EL (cell line): Measurements from ENCODE around the gene DIP2C.
"Not testable (repeated sequence)": the region's sequence is repeated elsewhere in the genome, so short reads cannot be mapped to it uniquely, and the experiment has no call there.

Source experiments
- DNase-seq: peaks from one replicate; pipeline ENCODE4 v3.0.0-alpha.2; 2016

Gene DIP2C

DNA sequence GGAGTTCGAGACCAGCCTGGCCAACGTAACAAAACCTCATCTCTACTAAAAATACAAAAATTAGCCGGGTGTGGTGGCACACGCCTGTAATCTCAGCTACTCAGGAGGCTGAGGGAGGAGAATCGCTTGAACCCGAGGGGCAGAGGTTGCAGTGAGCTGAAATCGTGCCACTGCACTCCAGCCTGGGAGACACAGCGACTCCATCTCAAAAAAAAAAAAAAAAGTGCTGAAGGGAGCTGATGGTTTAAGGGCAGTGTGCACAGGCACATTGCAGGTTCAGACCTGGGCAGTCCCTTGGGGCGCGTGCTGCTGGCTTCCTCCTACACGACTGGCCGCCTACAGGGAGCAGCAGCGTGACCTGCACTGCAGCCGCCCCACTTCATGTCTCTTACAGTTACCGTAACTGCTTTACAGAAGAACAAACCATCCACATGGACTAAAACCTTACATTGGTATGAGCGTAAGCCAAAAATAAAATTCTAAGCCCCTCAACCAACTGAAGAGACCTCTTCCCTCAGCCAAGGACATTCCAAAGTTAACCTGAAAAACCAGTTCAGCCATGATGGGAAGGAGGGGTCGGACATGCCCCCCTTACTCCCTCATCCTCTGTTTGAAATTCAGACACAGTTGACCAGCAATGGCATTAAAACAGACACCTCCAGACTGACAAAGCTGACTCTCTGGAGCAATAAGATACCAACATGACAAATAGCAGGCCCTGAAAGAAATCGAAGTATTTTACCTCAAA lies 292.0 kb downstream of the DIP2C start:
- no peak for DNase-seq

DNA sequence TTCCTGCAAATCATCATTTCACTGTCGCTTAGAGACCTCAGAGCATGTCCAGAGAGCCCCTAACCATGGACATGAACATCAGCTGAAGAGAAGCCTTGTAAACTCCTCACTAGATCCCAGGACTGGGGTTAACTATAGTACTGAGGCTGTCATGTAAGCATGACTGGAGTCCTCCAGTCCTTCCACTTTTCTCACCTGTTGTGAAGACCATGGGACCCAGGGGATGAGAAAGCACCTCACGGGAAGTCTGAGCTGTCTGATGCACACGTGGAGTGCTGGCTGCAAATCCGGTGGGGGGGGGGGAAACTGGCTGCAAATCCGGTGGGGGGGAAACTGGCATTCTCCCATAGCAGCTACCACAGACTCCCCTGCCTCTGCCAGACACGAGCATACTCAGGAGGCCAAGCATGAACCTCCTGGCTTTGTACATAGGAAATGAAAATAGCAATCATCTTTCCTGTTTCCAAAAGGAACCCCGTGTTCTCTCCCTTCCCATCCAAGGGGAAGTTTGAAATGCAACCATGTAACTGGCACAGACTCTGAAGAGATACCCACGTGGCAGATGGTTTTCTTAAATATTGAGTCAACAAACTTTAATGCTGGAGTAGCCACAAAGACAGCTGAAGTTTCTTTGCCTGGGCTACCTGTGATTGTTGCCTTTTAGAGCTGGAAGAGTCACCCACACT lies 292.8 kb downstream of the DIP2C start:
- no peak for DNase-seq

DNA sequence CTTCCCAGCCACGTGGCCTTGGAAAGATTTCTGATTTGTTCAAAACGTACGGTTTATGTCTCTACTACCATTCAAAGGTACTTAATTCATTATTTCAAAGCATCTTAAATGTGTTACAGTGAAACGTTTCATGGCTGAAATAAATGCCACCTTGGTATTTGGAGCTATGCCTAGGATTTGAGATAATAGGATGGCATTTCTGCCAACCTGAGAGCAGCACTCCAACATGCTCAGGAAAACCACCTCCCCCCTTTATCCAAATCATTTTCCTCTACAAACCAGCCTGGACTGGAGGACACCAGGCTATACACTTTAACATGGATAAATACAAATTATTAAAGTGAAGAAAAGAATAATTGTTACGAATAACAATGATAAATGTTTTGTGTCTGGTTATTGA lies 293.4 kb downstream of the DIP2C start:
- no peak for DNase-seq

DNA sequence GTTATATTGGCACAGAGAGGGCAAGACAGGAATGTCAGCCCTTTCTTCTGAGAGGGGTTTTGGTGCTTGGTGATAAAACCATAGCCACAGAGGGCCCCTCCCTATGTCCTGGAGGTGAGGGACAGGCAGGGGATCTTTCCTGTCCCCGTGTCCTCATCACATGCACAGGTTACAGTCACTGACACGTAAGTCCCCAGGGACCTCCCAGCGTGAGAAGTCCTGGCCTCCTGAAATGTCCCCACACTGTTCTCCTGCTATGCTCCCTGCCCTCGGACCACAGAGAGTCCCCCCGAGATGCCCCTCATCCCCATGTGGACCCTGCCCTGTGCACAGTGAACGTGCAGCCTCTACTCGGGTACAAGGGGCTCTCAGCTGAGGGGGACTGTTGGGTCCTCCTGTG lies 293.8 kb downstream of the DIP2C start:
- no peak for DNase-seq

DNA sequence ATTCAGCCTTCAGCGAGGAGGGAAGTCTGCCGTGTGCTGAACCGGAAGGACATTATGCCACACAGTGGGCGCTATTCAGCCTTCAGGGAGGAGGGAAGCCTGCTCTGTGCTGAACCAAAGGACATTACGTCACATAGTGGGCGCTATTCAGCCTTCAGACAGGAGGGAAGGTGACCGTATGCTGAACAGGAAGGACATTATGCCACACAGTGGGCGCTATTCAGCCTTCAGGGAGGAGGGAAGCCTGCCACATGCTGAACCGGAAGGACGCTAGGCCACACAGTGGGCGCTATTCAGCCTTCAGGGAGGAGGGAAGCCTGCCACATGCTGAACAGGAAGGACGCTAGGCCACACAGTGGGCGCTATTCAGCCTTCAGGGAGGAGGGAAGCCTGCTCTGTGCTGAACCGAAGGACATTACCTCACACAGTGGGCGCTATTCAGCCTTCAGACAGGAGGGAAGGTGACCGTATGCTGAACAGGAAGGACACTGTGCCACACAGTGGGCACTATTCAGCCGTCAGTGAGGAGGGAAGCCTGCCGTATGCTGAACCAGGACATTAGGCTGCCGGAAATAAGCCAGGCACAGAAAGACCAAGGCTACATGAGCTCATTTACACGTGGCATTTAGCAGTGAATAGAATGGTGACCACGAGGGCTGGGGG lies 294.9 kb downstream of the DIP2C start:
- DNase-seq, result not testable (repeated sequence)

DNA sequence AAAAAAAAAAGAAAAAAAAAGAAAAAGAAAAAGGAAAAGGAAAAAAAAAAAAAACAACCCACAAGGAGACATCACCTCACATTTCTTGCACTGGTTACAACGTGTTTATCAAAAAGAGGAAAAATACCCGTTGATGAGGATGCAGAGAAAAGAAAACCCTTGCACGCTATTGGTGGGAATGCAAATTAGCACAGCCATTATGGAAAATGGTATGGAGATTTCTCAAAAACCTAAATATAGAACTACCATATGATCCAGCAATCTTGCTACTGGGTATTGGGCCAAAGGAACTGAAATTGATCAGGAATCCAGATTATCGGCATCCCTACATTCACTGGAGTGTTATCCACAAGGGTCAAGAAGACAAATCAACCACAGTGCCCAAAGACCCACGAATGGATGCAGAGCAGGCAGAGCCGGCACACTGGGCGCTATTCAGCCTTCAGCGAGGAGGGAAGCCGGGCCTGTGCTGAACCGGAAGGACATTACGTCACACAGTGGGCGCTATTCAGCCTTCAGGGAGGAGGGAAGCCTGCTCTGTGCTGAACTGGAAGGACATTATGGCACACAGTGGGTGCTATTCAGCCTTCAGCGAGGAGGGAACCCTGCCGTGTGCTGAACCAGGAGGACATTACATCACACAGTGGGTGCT lies 295.6 kb downstream of the DIP2C start:
- no peak for DNase-seq

DNA sequence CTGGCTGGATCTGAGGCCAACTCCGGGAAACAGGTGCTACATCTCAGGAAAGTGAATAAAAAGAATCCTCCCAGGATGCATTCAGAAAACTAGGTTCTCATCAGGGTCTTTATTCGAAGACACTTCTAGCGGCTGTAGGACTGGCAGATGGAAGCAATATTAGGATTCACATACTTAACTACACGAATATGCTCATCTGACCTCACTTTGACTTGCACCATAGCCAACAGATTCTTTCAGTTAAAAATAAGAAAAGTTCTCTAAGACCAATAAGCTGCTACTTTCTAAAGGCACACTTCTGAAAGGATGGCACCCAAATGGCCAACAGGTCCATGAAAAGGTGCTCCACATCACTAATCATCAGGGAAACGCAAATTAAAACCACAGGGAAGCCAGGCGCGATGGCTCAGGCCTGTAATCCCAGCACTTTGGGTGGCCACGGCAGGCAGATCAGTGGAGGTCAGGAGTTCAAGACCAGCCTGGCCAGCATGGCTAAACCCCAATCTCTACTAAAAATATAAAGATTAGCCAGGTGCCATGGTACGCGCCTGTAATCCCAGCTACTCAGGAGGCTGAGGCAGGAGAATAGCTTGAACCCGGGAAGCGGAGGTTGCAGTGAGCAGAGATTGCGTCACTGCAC lies 296.2 kb downstream of the DIP2C start:
- DNase-seq, result no peak

DNA sequence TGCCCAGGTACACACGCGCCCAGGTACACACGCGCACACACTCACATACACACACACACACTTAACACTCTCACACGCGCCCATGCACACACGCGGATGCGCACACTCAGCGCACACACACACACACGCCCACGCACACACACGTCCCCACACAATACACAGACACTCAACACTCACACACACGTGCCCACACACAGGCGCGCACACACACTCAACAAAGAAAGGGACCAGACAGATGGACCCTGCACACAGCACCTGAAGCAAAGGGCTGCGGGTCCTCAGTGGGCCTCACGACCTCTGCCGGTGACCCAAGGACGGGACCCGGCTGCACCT lies 296.8 kb downstream of the DIP2C start:
- DNase-seq, result no peak

DNA sequence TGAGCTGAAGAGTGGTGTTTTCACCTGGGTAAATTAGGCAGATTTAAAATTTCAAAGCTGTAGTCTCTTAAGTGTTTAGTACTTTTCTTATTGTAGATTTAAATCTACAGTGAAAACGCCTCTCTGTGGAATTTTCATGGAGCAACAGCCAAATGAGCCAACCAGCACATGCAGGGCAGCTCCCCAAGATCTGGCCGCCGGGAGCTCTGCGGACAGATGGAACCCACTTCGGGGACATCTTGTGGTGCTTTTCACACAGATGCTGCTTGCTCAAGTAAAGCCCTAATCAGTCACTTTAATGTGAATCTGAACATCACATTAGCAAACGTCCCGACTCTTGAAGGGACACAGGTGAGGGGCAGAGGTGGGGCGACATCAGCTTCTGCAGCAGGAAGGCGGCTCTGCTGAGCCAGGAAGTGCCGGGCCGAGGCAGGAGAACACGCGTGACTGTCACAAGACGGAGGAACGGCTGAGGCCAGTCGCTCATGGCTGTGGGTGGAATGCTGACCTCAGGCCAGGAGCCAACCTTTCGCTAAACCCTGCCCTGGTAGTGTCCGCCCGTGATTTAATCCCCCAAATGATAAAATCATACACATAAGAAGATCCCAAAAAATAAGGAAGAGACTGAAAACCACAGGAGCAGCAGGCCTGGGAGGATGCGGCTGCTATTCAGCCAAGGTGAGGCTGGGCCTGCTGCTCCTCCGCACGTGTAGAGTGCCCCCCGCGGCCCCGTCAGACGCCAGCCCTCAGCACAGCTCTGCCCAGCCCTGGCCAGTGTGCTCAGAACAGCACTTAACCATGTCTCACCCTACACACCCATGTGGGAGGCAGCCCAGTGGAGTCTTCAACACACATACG lies 297.4 kb downstream of the DIP2C start:
- no peak for DNase-seq

DNA sequence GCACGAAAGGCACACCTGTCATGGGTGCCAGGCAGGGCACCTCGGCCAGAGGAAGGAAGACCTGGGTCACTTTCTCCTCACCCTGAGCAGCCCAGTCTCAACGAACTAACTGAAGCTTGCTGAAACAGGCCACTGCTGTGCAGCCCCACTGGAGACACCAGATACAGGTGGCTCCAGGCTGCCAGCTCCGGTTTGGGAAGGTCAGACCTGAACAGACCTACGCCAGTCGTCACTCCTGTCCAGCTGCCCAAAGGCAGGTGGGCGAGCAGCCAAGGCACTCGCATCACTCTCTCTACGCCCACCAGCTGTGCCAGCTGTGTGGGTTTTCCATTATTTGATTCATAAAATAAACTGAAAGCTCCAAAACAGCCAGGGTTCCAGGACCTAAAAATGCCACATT lies 298.2 kb downstream of the DIP2C start:
- no peak for DNase-seq

DNA sequence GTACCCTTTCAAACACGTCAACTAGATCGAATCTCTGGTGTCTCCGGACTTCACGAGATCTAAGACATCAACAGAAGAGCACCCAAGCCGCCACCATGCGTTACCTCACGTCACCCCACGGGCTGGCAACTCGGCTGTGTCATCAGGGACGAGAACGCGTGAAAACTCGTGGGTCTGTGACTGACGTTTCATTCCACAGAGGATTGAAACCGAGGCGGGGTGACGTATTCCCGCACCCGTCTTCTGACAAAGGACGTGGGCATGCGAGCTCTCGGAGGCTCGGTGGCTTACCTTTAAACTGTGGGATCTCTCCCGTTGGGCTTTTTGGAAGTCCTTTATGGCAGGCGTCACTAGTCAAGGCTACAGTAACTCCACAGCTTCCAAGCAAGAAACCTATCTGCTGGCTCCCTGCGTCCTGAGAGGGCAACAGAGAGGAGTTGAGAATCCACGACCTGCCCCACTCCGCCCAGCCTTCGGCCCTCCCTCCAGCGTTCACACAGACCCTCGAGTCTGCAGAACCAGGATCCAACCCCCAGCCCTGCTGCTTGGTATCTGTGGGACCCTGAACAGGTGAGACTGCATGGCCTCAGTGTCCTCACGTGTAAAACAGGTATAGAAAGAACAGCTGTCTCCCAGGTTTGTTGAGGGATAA lies 298.9 kb downstream of the DIP2C start:
- no peak for DNase-seq

DNA sequence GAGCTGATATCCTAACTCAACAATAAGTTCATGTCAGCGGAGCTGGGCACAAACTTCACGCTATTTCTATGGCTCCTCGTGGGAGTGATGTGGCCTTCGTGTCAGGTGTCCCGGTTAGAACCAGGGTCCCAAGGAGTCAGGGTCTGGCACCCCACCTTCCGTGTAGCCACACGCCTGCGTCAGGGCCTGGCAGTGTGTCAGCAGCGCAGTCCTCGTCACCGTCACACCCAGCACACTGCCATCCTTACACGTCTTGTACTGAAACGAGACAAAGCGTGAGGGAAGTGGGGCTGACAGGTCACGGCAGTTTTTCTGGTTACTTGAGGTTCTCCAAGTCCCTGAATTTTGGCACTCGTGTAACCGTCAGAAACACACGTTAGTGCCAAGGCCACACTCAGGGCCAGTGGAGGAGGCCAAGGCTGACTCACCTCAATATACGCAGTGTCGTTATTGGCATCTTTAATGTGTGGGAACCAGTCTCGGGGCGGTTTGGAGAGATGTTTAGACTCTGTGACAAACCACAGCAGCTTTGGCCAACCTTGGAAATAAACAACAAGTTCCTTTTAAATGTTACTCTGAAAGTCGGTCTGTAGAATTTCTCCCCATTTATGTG lies 299.5 kb downstream of the DIP2C start:
- no peak for DNase-seq

DNA sequence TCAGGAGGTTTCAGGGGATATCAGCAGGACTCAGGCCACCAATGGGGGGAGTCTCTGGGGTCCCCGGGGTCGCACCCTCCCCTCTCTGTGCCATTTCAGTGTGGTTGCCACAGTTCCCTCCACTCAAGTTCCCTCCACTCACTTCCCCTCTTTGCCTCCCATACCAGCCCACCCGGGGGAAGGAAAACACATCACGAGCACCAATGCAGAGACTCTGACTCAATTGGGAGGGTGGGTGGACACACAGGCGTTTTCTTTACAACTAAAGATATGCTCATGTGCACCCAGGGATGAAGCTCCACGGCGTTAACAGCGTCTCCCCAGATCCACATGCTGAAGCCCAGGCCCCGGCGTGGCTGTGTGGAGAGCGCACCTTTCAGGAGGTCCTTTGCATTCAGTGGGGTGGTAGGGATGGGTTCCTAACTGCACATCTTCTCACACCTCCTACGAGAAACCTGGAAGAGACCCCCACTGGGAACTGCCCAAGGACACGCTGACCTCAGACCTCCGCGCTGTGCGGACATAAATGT lies 300.1 kb downstream of the DIP2C start:
- DNase-seq, result no peak

DNA sequence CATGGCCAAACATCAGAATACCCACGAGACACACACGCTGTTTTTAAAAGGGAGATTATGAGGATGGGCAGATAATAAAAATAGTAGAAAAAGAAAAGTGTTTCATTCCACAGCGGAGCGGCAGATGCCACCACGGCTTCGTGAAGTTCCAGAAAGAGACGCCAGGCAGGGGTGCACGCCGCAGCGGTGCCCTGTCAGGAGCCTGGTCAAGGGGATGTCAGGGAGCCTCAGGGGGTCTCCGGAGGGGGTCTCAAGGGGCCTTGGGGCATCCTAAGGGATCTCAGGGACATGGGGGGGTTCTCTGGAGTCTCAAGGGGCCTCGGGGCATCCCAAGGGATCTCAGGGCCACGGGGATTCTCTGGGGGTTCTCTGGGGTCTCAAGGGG lies 300.8 kb downstream of the DIP2C start:
- no peak for DNase-seq

DNA sequence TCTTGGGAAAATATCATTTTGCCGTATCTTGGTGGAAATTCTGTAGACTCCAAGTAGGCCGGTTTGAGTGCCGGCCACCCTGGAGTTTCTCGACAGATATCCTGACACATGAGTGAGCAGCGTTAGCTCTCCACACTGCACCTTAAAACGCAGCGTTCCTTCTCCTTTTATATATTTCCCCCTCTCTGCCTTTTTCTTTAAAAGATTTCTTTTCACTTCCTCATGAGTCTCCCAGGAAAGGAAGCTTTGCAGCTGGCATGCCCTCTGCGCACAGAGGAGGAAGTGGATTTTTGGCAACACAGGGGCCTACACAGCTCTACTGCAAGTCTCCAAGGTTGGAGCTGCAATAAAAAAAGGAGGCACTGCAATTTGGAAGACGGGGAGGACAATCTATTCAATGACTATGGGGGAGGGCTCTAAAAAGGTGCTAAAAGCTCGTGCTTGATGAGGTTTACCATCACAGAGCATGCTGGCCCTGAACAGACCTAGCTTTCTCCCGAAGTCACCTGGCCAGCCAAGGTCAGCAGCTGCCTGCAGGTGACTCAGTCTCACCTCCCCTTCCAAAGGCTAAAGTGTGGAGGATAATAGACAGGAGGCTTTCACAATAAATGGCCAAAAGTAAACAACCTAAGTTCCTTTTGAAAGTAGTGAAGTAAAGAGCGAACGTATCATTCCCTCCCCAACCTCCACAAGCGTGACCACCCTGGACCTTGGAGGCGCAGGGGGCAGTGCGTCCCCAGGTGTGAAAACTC lies 301.4 kb downstream of the DIP2C start:
- DNase-seq, result no peak

DNA sequence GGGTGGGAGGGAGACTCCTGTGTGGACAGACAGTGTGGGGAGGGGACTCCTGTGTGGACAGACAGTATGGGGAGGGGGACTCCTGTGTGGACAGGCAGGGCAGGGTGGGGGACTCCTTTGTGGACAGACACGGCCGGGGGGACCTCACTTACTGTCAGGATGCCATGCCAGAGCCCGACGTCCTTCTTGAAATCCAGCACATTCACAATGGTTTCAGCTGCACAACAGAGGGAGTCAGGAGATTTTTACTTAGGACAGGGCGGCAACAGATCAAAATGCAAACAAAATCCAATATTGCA lies 301.9 kb downstream of the DIP2C start:
- DNase-seq, result no peak

DNA sequence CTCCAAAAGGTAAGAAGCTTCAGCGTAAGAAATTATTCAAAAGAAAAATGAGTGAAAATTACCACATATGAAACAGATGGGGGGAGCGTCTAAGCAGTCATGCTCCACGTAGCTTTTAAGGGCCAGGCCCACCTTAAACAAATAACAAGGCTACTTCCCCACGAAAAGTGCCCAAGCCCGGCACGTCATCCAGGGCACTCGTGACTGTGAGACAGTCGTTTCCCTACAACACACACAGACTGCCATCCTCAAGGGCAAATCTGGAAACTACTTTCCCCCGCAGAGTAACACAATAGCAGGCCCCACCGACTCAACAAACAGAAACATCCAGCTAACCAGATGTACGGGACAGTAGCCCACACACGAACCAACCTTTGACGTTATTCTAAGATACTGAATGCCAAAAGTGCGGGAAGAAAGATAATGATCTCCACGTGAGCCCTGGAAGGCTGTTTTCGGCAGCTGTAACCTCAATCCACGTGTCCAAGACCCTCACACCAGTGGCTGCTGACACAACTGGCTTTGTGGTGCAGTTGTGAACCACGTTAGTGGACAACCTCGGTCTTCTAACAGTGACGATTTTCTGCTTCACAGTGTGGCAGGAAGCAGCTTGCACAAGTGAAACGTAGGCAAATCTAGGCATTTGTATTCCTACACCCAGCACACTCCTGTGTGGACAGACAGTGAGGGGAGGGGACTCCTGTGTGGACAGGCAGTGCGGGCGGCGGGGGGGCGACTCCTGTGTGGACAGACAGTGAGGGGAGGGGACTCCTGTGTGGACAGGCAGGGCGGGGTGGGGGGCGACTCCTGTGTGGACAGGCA lies 302.5 kb downstream of the DIP2C start:
- no peak for DNase-seq

DNA sequence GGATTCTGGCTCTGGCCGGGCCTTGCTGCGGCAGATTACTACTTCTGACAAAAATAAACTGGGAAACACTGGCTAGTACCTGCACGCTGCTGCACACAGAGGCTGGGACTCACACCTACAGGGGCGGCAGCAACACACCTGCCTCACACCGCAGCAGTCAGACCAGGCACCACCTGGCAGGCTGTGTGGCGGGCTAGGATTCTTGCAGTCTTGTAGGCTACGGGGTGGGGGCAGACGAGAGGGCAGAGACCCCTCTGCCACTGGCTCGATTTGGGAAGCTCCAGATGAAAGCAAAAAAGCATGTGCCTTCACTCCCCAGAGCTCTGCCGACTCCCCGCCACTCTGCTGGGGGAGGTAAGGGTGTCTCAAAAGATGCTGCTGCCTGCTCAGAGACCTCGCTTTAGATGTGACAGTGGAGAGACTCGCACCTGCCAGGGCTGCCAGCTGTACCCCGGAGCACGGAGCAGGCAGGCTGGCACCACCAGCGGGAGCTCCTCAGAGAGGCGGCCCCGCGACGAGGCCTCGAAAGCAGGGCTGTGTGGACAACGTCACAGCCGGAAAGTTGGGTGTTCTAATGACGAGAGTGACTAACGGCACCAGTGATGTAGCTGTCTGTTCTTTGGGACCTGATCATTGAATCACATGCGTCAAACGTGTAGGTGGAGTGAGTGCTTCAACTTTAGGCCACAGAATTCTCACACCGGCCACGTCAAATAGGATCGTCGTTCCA lies 303.7 kb downstream of the DIP2C start:
- no peak for DNase-seq
